Neural cell (in vitro differentiated cells): ENCODE measurements around the gene MACROD1. TPM values are rescaled to one million over a fixed set of nuclear protein-coding genes. Genes with fewer than 3 reads are reported as not detected.

Experiments
- H2AFZ ChIP-seq: fragments of 200-600, 300-800 bp; sonication (generic), shearing (Covaris generic); 2 replicates; pipeline ENCODE4 v1.6.0; 2014; ENCODE audit warnings: low read depth, mild to moderate bottlenecking, antibody characterized with exemption, low read length, moderate library complexity
- H3F3A ChIP-seq: fragments of 200-600 bp; shearing (Covaris generic); 2 replicates; pipeline ENCODE4 v1.6.1; 2016; ENCODE audit warnings: mild to moderate bottlenecking, moderate library complexity, mixed read lengths, antibody characterized with exemption, low read length; ENCODE audit not compliant: insufficient read depth, poor library complexity, severe bottlenecking
- H3K27ac ChIP-seq: fragments of 200-600, 300-800 bp; sonication (generic), shearing (Covaris generic); 2 replicates; pipeline ENCODE4 v1.5.1; 2014; ENCODE audit warnings: mild to moderate bottlenecking, low read length, moderate library complexity
- H3K27me3 ChIP-seq: fragments of 300-800, 200-600 bp; sonication (generic), shearing (Covaris generic); 2 replicates; pipeline ENCODE4 v1.6.0; 2014; ENCODE audit warnings: mild to moderate bottlenecking, low read depth, low read length, moderate library complexity; ENCODE audit not compliant: insufficient read depth
- H3K36me3 ChIP-seq: fragments of 300-800, 200-600 bp; sonication (generic), shearing (Covaris generic); 2 replicates; pipeline ENCODE4 v1.5.1; 2014; ENCODE audit warnings: mild to moderate bottlenecking, antibody characterized with exemption, low read length, moderate library complexity; ENCODE audit not compliant: insufficient read depth
- H3K4me2 ChIP-seq: fragments of 300-800, 200-600 bp; sonication (generic), shearing (Covaris generic); 2 replicates; pipeline ENCODE4 v1.6.0; 2014; ENCODE audit warnings: mild to moderate bottlenecking, low read length
- H3K4me3 ChIP-seq: fragments of 300-800, 200-600 bp; sonication (generic), shearing (Covaris generic); 2 replicates; pipeline ENCODE4 v1.5.1; 2014; ENCODE audit warnings: mild to moderate bottlenecking, low read length, moderate library complexity
- H3K79me2 ChIP-seq: fragments of 200-600 bp; shearing (Covaris generic); replicated peaks from 2 replicates; pipeline ENCODE4 v1.6.0; 2014; ENCODE audit warnings: mild to moderate bottlenecking, low read length, moderate library complexity; ENCODE audit not compliant: insufficient read depth
- H3K9ac ChIP-seq: fragments of 300-800, 200-600 bp; sonication (generic), shearing (Covaris generic); 2 replicates; pipeline ENCODE4 v1.6.1; 2016; ENCODE audit warnings: mild to moderate bottlenecking, low read length, mixed read lengths
- H3K9me2 ChIP-seq: fragments of 200-600 bp; shearing (Covaris generic); 2 replicates; pipeline ENCODE4 v1.6.1; 2016; ENCODE audit warnings: mild to moderate bottlenecking, low read length, mixed read lengths; ENCODE audit not compliant: insufficient read depth
- H3K9me3 ChIP-seq: fragments of 200-600, 300-800 bp; sonication (generic), shearing (Covaris generic); 2 replicates; pipeline ENCODE4 v1.6.1; 2016; ENCODE audit warnings: mild to moderate bottlenecking, mixed run types, low read length, moderate library complexity, mixed read lengths
- H4K20me1 ChIP-seq: fragments of 200-600 bp; shearing (Covaris generic); 2 replicates; pipeline ENCODE4 v1.6.1; 2016; ENCODE audit warnings: mild to moderate bottlenecking, mixed run types; ENCODE audit not compliant: insufficient read depth
- CTCF ChIP-seq: fragments of 450-650 bp; IDR thresholded peaks from 2 replicates; pipeline ENCODE4 v1.5.1; 2014; ENCODE audit warnings: antibody characterized with exemption, mild to moderate bottlenecking, moderate library complexity; ENCODE audit not compliant: poor library complexity, severe bottlenecking
- EP300 ChIP-seq: fragments of 450-650 bp; conservative IDR thresholded peaks from 2 replicates; pipeline ENCODE4 v1.6.1; 2014; ENCODE audit warnings: antibody characterized with exemption, mild to moderate bottlenecking, moderate library complexity; ENCODE audit not compliant: poor library complexity, severe bottlenecking
- EZH2 ChIP-seq: fragments of 200-600, 300-800 bp; shearing (Covaris generic), sonication (generic); IDR thresholded peaks from 2 replicates; pipeline ENCODE4 v1.6.1; 2014; ENCODE audit warnings: antibody characterized with exemption, low read length, borderline replicate concordance, mild to moderate bottlenecking; ENCODE audit not compliant: insufficient read depth, poor library complexity, severe bottlenecking
- MXI1 ChIP-seq: fragments of 450-650 bp; conservative IDR thresholded peaks from 2 replicates; pipeline ENCODE4 v1.6.1; 2014; ENCODE audit warnings: antibody characterized with exemption, mild to moderate bottlenecking; ENCODE audit not compliant: poor library complexity, severe bottlenecking
- POLR2AphosphoS5 ChIP-seq: IDR thresholded peaks from 2 replicates; pipeline ENCODE4 v1.6.1; 2012
- RAD21 ChIP-seq: fragments of 450-650 bp; conservative IDR thresholded peaks from 2 replicates; pipeline ENCODE4 v1.6.1; 2014; ENCODE audit warnings: antibody characterized with exemption, mild to moderate bottlenecking, moderate library complexity
- REST ChIP-seq: IDR thresholded peaks from 2 replicates; pipeline ENCODE4 v1.6.1; 2012; ENCODE audit warnings: borderline replicate concordance
- SMC3 ChIP-seq: fragments of 450-650 bp; conservative IDR thresholded peaks from 2 replicates; pipeline ENCODE4 v1.6.1; 2014; ENCODE audit warnings: antibody characterized with exemption, mild to moderate bottlenecking, moderate library complexity; ENCODE audit not compliant: poor library complexity
- TAF1 ChIP-seq: IDR thresholded peaks from 2 replicates; pipeline ENCODE4 v1.6.1; 2012; ENCODE audit warnings: low read depth
- polyA plus RNA-seq: library from polyadenylated mRNA; depleted of rRNA; stranded (reverse); fragments of >200 nt; gene quantifications from 2 replicates; pipeline ENCODE4 v1.2.3, GENCODE V29; 2014

The MACROD1 gene
- polyA plus RNA-seq, 1 donor from 2014 or later, result 30.8 TPM

- Histone ChIP-seq H3K36me3 (no peaks in the 10 kb centered on the region), H3K9me3 (no peaks in the 10 kb centered on the region), H3F3A (no peaks in the 10 kb centered on the region), H3K9ac (no peak overlapping the region), H3K27me3 (no peaks in the 10 kb centered on the region), H3K4me3 (no peak overlapping the region), H2AFZ (no peak overlapping the region), H3K27ac (no peak overlapping the region), H3K9me2 (no peaks in the 10 kb centered on the region), H4K20me1 (no peaks in the 10 kb centered on the region), H3K79me2 (peaks cover 8% of the 10 kb centered on the region), H3K4me2 (no peak overlapping the region)
- TF ChIP-seq CTCF (no peak), TAF1 (no peak), MXI1 (no peak), POLR2AphosphoS5 (no peak), RAD21 (no peak), REST (no peak), EP300 (no peak), SMC3 (no peak), EZH2 (no peak)
These were observed 171.9 kb downstream of the MACROD1 start for GRCh38 chr11:63993993-63994392.

- H2AFZ ChIP-seq, result no peak overlapping the region
- no peak overlapping the region for H3K9ac ChIP-seq
- H3K9me2 ChIP-seq, result no peaks in the 10 kb centered on the region
- H4K20me1 ChIP-seq, result no peaks in the 10 kb centered on the region
- H3F3A ChIP-seq, result no peaks in the 10 kb centered on the region
- no peak for TF ChIP-seq SMC3
- TF ChIP-seq CTCF, result no peak
- TF ChIP-seq RAD21, result no peak
- TF ChIP-seq TAF1, result no peak
- no peak for TF ChIP-seq EP300
- TF ChIP-seq EZH2, result no peak
- no peak for TF ChIP-seq REST
- TF ChIP-seq POLR2AphosphoS5, result no peak
- TF ChIP-seq MXI1, result no peak
- H3K4me2 ChIP-seq, result no peak overlapping the region
- no peaks in the 10 kb centered on the region for H3K9me3 ChIP-seq
- H3K79me2 ChIP-seq, result peaks cover 13% of the 10 kb centered on the region
- no peaks in the 10 kb centered on the region for H3K36me3 ChIP-seq
- no peak overlapping the region for H3K27ac ChIP-seq
- H3K27me3 ChIP-seq, result no peaks in the 10 kb centered on the region
- no peak overlapping the region for H3K4me3 ChIP-seq
These were observed 172.8 kb downstream of the MACROD1 start for GRCh38 chr11:63993100-63993499.
